Right lung (tissue), 5 donors: ENCODE measurements around the gene DCUN1D3. TPM values are rescaled to one million over a fixed set of nuclear protein-coding genes. Genes with fewer than 3 reads are reported as not detected.
A peak's percentile ranks its signal among the peaks of the same experiment; 100 is the strongest.

Experiments used
- DNase-seq, 2 donors: peaks; one replicate each; pipeline ENCODE4 v3.0.0-alpha.2; 2013
- polyA plus RNA-seq, 5 donors: library from polyadenylated mRNA; unstranded; fragments of 120-200 nt; gene quantifications; one replicate each; pipeline versions ENCODE4 v1.2.1 to v1.2.3, GENCODE V29; 2013; ENCODE audit warnings: inconsistent platforms in 1 of 5, low replicate concordance in 1 of 5; ENCODE audit not compliant: insufficient read length in 5 of 5, insufficient read depth in 1 of 5

The DCUN1D3 gene
- polyA plus RNA-seq, 5 donors = 7.2 to 10.2 (median 7.9) TPM

DNA sequence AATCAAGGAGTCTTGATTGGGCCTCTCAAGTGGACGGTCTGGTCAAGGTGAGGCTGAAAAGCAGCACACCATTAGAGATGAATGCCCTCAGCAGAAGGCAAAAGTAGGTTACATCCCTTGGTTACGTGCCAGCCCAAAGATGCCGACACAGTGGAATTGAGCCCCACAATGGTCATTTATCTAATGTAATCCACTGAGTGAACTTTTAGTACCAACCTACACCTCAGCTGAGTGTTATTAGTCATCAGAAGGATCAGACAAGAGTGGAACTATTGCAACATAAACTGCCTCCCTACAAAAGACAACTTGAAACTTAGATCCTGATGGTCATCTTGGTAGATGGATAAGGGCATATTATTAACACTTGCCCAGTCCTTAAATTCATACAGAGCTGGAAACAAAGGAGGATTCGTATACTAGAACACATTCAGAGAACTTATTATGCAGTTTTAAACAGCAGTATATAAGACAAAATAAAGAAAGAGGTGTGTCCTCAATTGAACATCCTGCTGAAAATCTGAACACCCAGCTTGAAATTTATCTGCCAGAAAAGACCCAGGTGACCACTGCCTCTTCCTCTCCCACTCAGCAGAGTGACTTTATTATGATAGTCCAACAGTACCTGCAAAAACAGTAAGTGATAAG, 2.8 kb downstream of the DCUN1D3 start:
- no peak for DNase-seq

DNA sequence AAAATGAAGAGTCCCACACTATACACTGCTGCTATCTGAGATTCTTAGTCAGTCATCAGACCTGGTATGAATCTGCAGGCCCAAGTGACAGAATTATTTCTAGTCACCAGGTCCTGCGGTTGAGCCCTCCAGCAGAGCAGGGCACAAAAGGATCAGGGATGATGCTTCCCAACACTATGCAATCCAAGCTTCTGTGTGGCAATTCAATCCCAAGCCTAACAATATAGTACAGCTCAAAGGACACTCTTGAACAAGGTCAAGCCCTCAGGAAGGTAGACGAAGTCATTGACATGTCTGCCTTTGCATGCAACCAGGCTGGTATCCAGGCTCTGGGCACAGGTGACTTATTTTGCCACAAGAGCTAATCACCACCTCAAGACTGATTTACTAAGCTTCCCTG, 5.8 kb downstream of the DCUN1D3 start:
- DNase-seq = no peak

- no peak for DNase-seq
These were observed 10.4 kb downstream of the DCUN1D3 start for GRCh38 chr16:20889625-20890275.

- DNase-seq = no peak
These were observed 13.0 kb downstream of the DCUN1D3 start for GRCh38 chr16:20887207-20887606.

- DNase-seq = no peak
These were observed 13.8 kb downstream of the DCUN1D3 start for GRCh38 chr16:20886320-20886719.

DNA sequence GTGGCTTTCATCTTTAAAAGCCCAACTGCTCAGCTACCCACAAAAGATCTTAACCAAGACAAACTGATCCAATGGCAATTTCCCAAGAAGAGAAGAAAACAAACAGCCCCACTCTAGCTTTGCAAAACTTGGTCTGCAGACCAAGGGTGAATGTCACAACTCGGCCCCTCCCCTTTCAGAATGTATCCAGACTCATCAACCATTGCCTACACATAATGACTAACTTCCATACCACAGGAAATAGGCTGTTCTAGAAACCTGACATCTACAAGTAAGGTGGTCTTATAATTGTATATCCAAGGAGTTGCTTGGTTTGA, 16.0 kb downstream of the DCUN1D3 start:
- DNase-seq = no peak

DNA sequence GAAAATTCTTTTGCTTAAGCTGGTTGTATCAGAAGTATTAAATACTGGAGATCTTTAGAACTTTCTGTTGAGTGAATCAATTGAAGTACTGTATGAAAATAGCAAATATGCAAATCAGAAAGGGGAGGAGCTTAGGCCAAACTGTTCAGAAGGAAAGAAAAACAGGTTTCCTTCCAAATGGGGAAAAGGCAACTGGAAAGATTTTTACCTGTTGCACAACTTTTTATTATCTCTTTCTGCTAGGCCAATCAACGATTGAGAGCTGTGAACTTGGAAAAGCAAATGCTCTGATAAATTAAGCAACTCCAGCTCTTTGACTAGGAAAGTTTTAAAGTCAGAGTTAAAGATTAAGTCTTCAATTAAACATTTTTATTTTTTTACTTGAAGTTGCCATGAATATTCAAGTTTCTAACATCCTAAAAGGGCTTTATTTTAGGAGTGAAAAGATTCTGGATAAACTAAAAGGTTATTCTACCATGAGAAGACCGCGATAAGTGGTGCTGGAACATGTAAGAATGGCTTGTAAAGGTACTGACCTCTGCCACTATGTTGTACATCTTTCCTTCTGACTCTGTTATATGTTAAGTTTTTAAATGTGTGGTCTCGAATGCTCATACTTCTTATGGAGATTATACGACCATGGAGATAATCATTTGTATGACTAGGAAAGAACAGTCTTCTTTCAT, 16.5 kb downstream of the DCUN1D3 start:
- no peak for DNase-seq

DNA sequence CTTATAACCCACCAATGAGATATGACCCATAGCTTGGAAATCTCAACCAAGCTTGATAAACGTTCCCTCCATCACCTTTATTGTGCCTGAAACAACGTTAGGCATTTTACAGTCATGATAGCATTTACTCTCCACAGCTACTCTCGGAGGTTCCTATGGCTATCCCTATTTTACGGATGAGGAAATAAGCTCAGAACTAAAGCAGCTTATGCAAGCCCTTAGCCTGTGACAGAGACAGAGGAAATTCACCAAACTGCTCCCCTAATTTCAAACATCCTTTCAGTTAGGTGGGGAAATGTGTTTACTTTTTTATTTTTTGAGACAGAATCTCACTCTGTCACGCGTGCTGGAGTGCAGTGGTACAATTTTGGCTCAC, 18.7 kb downstream of the DCUN1D3 start:
- DNase-seq = no peak

DNA sequence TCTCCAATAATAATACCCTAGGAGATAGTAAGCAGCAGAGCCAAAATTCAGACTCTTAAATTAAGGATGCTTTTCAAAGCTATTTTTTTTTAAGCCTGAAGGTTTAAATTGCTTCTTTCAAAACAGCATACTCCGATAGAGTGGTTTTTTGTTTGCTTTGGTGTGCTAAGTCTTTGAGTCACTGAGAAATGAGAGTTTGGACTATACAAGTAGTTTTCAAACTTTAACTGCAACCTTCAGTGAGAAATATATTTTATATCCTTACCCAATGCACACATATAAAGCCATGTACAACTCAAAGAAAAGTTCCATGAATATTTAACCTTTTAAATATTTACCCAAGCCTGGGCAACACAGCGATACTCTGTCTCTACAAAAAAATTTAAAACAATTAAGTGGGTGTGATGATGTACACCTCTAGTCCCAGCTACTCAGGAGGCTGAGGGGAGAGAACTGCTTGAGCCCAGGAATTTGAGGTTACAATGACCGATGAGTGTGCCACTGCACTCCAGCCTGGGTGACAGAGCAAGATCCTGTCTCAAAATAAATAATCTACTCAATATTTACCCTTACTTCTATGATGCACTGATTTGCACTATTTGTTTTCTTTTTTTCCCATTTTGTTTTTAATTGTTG, 19.2 kb downstream of the DCUN1D3 start:
- no peak for DNase-seq

- DNase-seq = no peak
These were observed 20.8 kb downstream of the DCUN1D3 start for GRCh38 chr16:20879175-20880040.

DNA sequence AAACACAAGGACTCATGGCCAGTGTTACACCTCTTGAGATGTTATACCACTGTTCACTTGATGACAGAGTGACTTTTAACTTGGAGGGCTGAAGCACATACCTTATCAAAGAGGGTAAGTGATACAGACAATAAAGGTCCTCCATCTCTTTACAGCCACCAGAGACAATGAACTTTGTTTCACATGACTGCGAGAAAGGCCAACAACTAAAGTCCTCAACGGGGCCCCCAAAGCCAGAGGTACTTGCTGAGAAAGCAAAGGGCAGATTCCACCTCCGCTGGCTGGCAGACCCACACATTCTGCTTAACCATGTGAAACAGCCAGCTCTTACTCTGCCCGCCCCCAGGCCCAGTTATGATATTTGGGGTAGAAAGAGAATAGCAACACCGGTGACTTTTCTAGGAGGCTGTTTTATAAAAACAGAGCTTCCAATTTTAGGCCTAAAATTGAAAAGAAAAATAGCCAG, 21.4 kb downstream of the DCUN1D3 start:
- no peak for DNase-seq

DNA sequence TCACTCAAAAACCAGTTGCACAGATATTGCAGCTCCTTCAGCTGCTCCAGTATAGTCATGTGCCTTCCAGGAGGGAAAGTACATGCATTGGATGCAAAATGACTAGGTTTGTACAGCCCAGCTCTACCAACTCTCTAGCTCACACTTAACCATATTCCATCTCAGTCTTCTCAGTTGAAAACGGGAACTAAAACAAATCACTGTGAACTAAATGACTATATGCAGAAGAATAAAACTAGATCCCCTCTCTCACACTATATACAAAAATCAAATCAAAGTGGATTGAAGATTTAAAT, 24.9 kb downstream of the DCUN1D3 start:
- DNase-seq = no peak

- no peak for DNase-seq
These were observed 26.0 kb downstream of the DCUN1D3 start for GRCh38 chr16:20874088-20874581.

GRCh38 chr16:20873331-20873730, 26.8 kb downstream of the DCUN1D3 start:
- no peak for DNase-seq

- no peak for DNase-seq
These were observed 28.0 kb downstream of the DCUN1D3 start for GRCh38 chr16:20871941-20872815.

DNA sequence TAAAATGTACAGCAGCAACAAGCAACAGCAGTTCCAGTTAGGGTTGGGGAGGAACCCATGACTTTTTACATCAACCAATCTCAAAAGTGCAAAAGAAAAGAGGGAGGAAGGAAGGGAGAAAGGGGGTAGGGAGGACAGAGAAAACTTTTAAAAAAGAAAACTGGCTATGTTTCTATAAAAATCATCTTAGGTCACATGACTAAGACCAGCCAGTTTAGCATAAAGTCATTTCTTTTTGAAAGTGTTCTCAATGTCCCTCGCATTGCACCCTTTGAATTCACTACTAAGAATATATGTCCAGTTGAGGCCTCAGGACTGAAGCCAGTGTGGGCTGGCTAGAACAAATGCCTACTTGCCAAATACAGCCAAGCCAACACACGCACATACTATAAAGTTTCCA, 28.9 kb downstream of the DCUN1D3 start:
- DNase-seq = no peak

GRCh38 chr16:20870122-20870820, 29.9 kb downstream of the DCUN1D3 start:
- DNase-seq = peak in 1 of 2 donors; percentile 36

DNA sequence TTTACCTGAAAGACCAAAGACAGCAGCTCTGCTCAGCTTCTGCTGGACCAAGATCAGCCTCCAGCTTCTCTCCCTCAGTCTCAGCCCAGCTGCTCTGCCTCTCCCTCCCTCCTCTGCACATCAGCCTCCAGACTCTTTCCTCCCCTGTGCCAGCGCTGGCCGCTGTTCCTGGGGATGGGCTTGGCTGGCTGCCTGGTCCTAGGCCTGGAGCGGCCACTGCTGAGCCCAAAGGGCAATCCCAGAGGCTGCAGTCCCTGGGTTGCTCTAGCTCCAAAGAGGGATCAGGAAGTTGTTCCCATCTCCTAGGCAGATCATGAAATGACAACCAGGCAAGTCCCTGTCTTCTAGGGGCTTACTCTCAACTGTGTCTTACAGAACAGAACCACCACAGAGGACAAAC, 31.3 kb downstream of the DCUN1D3 start:
- DNase-seq = peak; percentile 70 to 81

DNA sequence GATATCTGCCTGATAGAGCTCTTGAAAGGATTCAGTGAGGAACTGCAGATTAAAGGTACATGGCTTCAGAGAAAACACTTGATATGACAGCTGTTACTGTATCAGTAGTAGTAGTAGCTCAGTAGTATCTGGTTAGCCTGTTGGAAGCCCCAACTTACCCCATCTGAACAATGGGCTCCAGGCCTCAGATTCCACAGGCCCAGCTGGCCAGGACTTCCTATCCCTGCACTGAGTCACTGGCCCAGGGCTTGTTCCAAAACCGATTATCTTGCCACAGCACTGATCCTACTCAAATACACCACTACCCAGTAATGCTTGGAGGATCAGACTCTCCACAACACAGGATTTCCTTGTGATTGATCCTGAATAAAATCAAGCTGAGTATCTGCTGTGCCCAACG, 32.6 kb downstream of the DCUN1D3 start:
- DNase-seq = no peak

DNA sequence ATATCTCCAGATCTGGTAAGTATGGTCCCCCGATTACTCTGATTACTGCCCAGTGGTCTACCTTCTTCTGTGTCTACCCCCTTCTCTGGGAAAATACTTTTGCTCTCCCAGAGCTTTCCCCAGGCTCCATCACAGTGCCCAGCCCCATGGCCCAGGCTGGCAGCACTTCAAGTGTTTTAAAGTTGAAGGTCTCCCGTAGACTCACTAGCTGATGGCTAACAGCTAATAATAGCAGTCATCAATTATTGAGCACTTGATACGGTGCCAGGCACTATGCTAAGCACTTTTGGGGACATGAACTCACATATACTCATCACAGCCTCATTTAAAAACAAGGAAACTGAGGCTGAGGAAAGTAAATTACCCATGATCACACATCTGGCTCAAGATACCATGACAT, 33.4 kb downstream of the DCUN1D3 start:
- no peak for DNase-seq
